ENCODE measurements around the gene NDUFB10.

DNA sequence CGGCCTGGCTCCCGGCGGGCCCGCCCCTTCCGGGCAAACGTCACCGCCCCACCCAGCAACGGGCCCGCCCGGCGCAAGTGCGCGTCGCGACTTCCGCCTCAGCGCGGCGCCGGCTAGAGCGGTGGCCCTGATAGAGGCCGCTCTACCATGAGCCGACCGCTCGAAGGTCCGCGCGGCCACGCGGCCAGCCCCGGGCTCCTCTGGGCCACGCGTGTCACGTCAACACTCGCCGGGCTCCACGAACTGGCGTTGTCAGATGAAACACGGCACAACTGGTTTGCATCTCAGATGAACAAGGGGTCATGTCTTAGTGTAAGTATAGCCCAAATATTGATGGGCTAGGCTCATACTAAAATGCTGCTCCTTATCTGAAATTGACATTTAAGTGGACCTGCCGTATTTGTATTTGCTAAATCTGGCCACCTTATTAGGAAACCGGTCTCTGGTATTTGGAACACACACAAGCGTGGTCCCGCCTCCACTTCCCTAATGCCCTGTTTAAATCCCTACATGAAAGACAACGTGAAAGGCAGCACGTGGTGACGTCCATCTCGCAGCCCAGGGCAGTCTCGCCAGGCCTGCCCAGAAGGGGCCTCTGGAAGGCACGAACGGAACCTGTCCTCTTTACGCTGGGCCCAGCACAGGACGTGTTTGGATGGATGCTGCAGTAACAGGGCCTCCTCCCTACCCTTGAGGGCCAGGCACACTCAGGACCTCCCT, 50.6 kb downstream of the NDUFB10 start, which contains the start of gene ZNF598:
- TF ChIP-seq, protein P1, sequence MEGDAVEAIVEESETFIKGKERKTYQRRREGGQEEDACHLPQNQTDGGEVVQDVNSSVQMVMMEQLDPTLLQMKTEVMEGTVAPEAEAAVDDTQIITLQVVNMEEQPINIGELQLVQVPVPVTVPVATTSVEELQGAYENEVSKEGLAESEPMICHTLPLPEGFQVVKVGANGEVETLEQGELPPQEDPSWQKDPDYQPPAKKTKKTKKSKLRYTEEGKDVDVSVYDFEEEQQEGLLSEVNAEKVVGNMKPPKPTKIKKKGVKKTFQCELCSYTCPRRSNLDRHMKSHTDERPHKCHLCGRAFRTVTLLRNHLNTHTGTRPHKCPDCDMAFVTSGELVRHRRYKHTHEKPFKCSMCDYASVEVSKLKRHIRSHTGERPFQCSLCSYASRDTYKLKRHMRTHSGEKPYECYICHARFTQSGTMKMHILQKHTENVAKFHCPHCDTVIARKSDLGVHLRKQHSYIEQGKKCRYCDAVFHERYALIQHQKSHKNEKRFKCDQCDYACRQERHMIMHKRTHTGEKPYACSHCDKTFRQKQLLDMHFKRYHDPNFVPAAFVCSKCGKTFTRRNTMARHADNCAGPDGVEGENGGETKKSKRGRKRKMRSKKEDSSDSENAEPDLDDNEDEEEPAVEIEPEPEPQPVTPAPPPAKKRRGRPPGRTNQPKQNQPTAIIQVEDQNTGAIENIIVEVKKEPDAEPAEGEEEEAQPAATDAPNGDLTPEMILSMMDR (IDR thresholded peaks at IDR 0.05; ENCODE audit: low read length): no peak
- no peak for TF ChIP-seq EZH2 (IDR thresholded peaks at IDR 0.05; ENCODE audit: borderline replicate concordance, low read length)
